Measurements from ENCODE around the gene FBXO24.

Gene FBXO24

GRCh38 chr7:100600730-100601038 is 14.6 kb downstream of the FBXO24 start:
- H3K9me3 ChIP-seq (ENCODE audit: control insufficient read depth, insufficient read depth, low read depth, low read length), result no peaks in the 10 kb centered on the region
- no peak for TF ChIP-seq ZNF529 (tag by site-specific recombination; IDR thresholded peaks at IDR 0.05; ENCODE audit: insufficient replicate concordance)
- no peak for TF ChIP-seq INSM2 (tag by site-specific recombination; IDR thresholded peaks at IDR 0.05)
- no peak for TF ChIP-seq ZBTB21 (tag by site-specific recombination; IDR thresholded peaks at IDR 0.05)
- TF ChIP-seq ZNF280C (tag by site-specific recombination; IDR thresholded peaks at IDR 0.05), result no peak
- no peak for TF ChIP-seq ZNF558 (tag by site-specific recombination; IDR thresholded peaks at IDR 0.05)
- no peak for TF ChIP-seq ZNF157 (tag by site-specific recombination; IDR thresholded peaks at IDR 0.05)
- no peak for TF ChIP-seq BCL6B (tag by site-specific recombination; IDR thresholded peaks at IDR 0.05)
- TF ChIP-seq SCRT2 (tag by site-specific recombination; IDR thresholded peaks at IDR 0.05), result no peak
- TF ChIP-seq ZNF404 (tag by site-specific recombination; IDR thresholded peaks at IDR 0.05), result no peak
- no peak for TF ChIP-seq ZNF366 (tag by site-specific recombination; conservative IDR thresholded peaks at IDR 0.05)
- no peak for TF ChIP-seq ZNF701 (tag by site-specific recombination; IDR thresholded peaks at IDR 0.05)
- no peak for TF ChIP-seq ZNF704 (tag by site-specific recombination; IDR thresholded peaks at IDR 0.05)
- TF ChIP-seq ZNF433 (tag by site-specific recombination; IDR thresholded peaks at IDR 0.05; ENCODE audit: low read depth), result no peak
- no peak for TF ChIP-seq HOXA7 (CRISPR knock-in tag; IDR thresholded peaks at IDR 0.05; ENCODE audit: borderline replicate concordance)
- H3K36me3 ChIP-seq (ENCODE audit: control insufficient read depth in 2 of 2, insufficient read depth in 1 of 2, low read length in 2 of 2), result no peaks in the 10 kb centered on the region; a peak in 1 of 3 replicates
- CTCF ChIA-PET, result no interaction called here
- H3K27ac ChIP-seq (ENCODE audit: extremely low read depth, low read depth, low read length), result no peak overlapping the region
- peaks cover 17% of the 10 kb centered on the region for H3K4me1 ChIP-seq (ENCODE audit: control insufficient read depth, insufficient read depth, low read length)
- H3K4me3 ChIP-seq (ENCODE audit: low read depth, low read length), result no peak overlapping the region
- POLR2A ChIA-PET, result no interaction called here

GRCh38 chr7:100602889-100603725 is 17.0 kb downstream of the FBXO24 start:
- H3K4me3 ChIP-seq (ENCODE audit: low read depth, low read length), result no peak overlapping the region
- ChIA-PET POLR2A (interaction anchor here (0.7 to 3.4 kb wide), 7 partner anchors 9 to 1641 kb away, joined by 3 to 64 read pairs (median 4); partner anchors contain the start of genes AGFG2, FBXO24, LRCH4 and MOSPD3), CTCF (interaction anchor here (0.7 to 1.4 kb wide), 4 partner anchors 12 to 39 kb away, joined by 3 to 4 read pairs (median 4); partner anchors contain the start of genes FBXO24 and LRCH4)
- H3K36me3 ChIP-seq (ENCODE audit: control insufficient read depth in 2 of 2, insufficient read depth in 1 of 2, low read length in 2 of 2), result peaks cover 0 to 3% of the 10 kb centered on the region in 2 experiments; a peak in 1 of 3 replicates
- no peaks in the 10 kb centered on the region for H3K9me3 ChIP-seq (ENCODE audit: control insufficient read depth, insufficient read depth, low read depth, low read length)
- peaks cover 17% of the 10 kb centered on the region for H3K4me1 ChIP-seq (ENCODE audit: control insufficient read depth, insufficient read depth, low read length)
- H3K27ac ChIP-seq (ENCODE audit: extremely low read depth, low read depth, low read length), result peak overlapping the region; percentile 55; the same call in 1 of the 2 replicates
- TF ChIP-seq KLF16 (tag by site-specific recombination; IDR thresholded peaks at IDR 0.05), result 0 out of 2 replicates have a peak, but pooled peaks have one; percentile 25
- TF ChIP-seq ZNF112 (tag by site-specific recombination; IDR thresholded peaks at IDR 0.05), result no peak
- 0 out of 2 replicates have a peak, but pooled peaks have one; percentile 20 for TF ChIP-seq EGR2 (tag by site-specific recombination; IDR thresholded peaks at IDR 0.05; ENCODE audit: low read depth)
- no peak for TF ChIP-seq ZNF214 (tag by site-specific recombination; IDR thresholded peaks at IDR 0.05; ENCODE audit: borderline replicate concordance)
- no peak for TF ChIP-seq ZNF221 (tag by site-specific recombination; IDR thresholded peaks at IDR 0.05; ENCODE audit: borderline replicate concordance)
- TF ChIP-seq KLF7 (tag by site-specific recombination; IDR thresholded peaks at IDR 0.05; ENCODE audit: borderline replicate concordance), result no peak
- TF ChIP-seq ZNF596 (tag by site-specific recombination; IDR thresholded peaks at IDR 0.05), result 0 out of 2 replicates have a peak, but pooled peaks have one; percentile 7
- peak; percentile 76; the same call in 1 of the 2 replicates for TF ChIP-seq ZBTB6 (tag by site-specific recombination; IDR thresholded peaks at IDR 0.05)
- peak; percentile 59 for TF ChIP-seq ZXDB (tag by site-specific recombination; IDR thresholded peaks at IDR 0.05)
- TF ChIP-seq SP3 (tag by site-specific recombination; IDR thresholded peaks at IDR 0.05), result peak; percentile 42; the same call in 1 of the 2 replicates
- TF ChIP-seq ZEB2 (tag by site-specific recombination; IDR thresholded peaks at IDR 0.05), result peak; percentile 57; the same call in 1 of the 2 replicates
- TF ChIP-seq ZNF341 (tag by site-specific recombination; IDR thresholded peaks at IDR 0.05; ENCODE audit: low read depth), result peak; percentile 62
- peak; percentile 68; the same call in 1 of the 2 replicates for TF ChIP-seq ZNF76 (tag by site-specific recombination; IDR thresholded peaks at IDR 0.05; ENCODE audit: borderline replicate concordance, low read depth)
- peak; percentile 87 for TF ChIP-seq GLIS1 (tag by site-specific recombination; IDR thresholded peaks at IDR 0.05)
